ENCODE results near the gene TFAP2B. TPM values are rescaled to one million over a fixed set of nuclear protein-coding genes. Genes with fewer than 3 reads are reported as not detected.

The TFAP2B gene
- polyA plus RNA-seq, 1 donor from 2014 or later: not detected

DNA sequence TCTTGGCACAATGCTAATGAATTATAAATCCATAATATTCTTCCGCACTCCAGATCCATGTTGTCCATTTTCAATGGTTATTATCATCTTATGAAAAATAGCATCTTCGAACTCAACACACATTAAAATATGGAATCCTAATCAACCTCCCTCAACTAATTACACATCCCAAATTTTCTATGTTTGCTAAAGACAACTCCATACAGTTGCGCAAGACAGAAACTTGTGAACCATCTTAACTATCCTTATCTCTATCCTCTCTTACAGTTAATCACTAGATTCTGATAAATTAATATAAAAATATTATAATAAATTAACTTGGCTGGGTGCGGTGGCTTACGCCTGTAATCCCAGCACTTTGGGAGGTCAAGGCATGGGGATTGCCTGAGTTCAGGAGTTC is 38.3 kb upstream of the TFAP2B start:
- Histone ChIP-seq H3K4me3 (ENCODE audit: low read length) (no peak overlapping the region), H3K4me2 (ENCODE audit: low read length) (no peak overlapping the region), H3K36me3 (ENCODE audit: insufficient read depth, low read length) (no peaks in the 10 kb centered on the region), H3K27me3 (ENCODE audit: insufficient read depth, low read depth, low read length) (no peaks in the 10 kb centered on the region), H3K9me2 (ENCODE audit: insufficient read depth, low read length) (no peaks in the 10 kb centered on the region), H2AFZ (ENCODE audit: low read depth, low read length) (no peak overlapping the region), H3K27ac (ENCODE audit: low read length) (no peak overlapping the region), H3F3A (ENCODE audit: insufficient read depth, low read length, poor library complexity, severe bottlenecking) (no peaks in the 10 kb centered on the region), H3K9me3 (ENCODE audit: low read length) (no peaks in the 10 kb centered on the region), H3K79me2 (replicated peaks; ENCODE audit: insufficient read depth, low read length) (no peaks in the 10 kb centered on the region), H3K9ac (ENCODE audit: low read length) (no peak overlapping the region), H4K20me1 (ENCODE audit: insufficient read depth) (no peaks in the 10 kb centered on the region)
- TF ChIP-seq POLR2AphosphoS5 (IDR thresholded peaks at IDR 0.05) (no peak), MXI1 (conservative IDR thresholded peaks at IDR 0.05; ENCODE audit: poor library complexity, severe bottlenecking) (no peak), SMC3 (conservative IDR thresholded peaks at IDR 0.05; ENCODE audit: poor library complexity) (no peak)

DNA sequence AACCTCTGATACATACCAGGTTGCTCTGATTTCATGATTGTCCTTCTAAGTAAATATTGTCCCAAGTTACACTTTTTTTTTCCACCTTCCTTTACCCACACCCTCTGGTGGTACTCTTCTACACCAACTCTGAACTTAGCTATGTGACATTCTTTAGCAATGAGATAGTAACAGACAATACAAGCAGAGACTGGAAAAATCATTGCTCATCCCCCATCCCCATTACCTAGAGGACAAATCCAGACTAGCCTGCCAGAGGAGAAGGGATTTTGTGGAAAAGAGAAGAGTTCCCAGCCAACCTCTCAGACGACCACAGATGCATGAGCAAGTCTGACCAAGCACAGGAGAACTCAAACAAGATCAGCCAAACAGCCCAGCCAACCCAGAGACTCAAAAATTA is 32.8 kb upstream of the TFAP2B start:
- H3K9me3 ChIP-seq (ENCODE audit: low read length): no peaks in the 10 kb centered on the region

More for the DNA sequence above, 32.8 kb upstream of the TFAP2B start:
- Histone ChIP-seq H2AFZ (ENCODE audit: low read depth, low read length) (no peak overlapping the region), H4K20me1 (ENCODE audit: insufficient read depth) (no peaks in the 10 kb centered on the region), H3K9me2 (ENCODE audit: insufficient read depth, low read length) (no peaks in the 10 kb centered on the region), H3K36me3 (ENCODE audit: insufficient read depth, low read length) (no peaks in the 10 kb centered on the region), H3K4me2 (ENCODE audit: low read length) (no peak overlapping the region), H3K4me3 (ENCODE audit: low read length) (no peak overlapping the region), H3F3A (ENCODE audit: insufficient read depth, low read length, poor library complexity, severe bottlenecking) (no peaks in the 10 kb centered on the region), H3K79me2 (replicated peaks; ENCODE audit: insufficient read depth, low read length) (no peaks in the 10 kb centered on the region), H3K27ac (ENCODE audit: low read length) (no peak overlapping the region), H3K9ac (ENCODE audit: low read length) (no peak overlapping the region), H3K27me3 (ENCODE audit: insufficient read depth, low read depth, low read length) (no peaks in the 10 kb centered on the region)
- TF ChIP-seq RAD21 (conservative IDR thresholded peaks at IDR 0.05) (no peak), EP300 (conservative IDR thresholded peaks at IDR 0.05; ENCODE audit: poor library complexity, severe bottlenecking) (no peak), POLR2AphosphoS5 (IDR thresholded peaks at IDR 0.05) (no peak), MXI1 (conservative IDR thresholded peaks at IDR 0.05; ENCODE audit: poor library complexity, severe bottlenecking) (no peak), SMC3 (conservative IDR thresholded peaks at IDR 0.05; ENCODE audit: poor library complexity) (no peak), TAF1 (IDR thresholded peaks at IDR 0.05; ENCODE audit: low read depth) (no peak), EZH2 (IDR thresholded peaks at IDR 0.05; ENCODE audit: borderline replicate concordance, insufficient read depth, low read length, poor library complexity, severe bottlenecking) (no peak)
- TF ChIP-seq, protein P1, sequence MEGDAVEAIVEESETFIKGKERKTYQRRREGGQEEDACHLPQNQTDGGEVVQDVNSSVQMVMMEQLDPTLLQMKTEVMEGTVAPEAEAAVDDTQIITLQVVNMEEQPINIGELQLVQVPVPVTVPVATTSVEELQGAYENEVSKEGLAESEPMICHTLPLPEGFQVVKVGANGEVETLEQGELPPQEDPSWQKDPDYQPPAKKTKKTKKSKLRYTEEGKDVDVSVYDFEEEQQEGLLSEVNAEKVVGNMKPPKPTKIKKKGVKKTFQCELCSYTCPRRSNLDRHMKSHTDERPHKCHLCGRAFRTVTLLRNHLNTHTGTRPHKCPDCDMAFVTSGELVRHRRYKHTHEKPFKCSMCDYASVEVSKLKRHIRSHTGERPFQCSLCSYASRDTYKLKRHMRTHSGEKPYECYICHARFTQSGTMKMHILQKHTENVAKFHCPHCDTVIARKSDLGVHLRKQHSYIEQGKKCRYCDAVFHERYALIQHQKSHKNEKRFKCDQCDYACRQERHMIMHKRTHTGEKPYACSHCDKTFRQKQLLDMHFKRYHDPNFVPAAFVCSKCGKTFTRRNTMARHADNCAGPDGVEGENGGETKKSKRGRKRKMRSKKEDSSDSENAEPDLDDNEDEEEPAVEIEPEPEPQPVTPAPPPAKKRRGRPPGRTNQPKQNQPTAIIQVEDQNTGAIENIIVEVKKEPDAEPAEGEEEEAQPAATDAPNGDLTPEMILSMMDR (IDR thresholded peaks at IDR 0.05; ENCODE audit: poor library complexity, severe bottlenecking): no peak
- TF ChIP-seq, protein P2, sequence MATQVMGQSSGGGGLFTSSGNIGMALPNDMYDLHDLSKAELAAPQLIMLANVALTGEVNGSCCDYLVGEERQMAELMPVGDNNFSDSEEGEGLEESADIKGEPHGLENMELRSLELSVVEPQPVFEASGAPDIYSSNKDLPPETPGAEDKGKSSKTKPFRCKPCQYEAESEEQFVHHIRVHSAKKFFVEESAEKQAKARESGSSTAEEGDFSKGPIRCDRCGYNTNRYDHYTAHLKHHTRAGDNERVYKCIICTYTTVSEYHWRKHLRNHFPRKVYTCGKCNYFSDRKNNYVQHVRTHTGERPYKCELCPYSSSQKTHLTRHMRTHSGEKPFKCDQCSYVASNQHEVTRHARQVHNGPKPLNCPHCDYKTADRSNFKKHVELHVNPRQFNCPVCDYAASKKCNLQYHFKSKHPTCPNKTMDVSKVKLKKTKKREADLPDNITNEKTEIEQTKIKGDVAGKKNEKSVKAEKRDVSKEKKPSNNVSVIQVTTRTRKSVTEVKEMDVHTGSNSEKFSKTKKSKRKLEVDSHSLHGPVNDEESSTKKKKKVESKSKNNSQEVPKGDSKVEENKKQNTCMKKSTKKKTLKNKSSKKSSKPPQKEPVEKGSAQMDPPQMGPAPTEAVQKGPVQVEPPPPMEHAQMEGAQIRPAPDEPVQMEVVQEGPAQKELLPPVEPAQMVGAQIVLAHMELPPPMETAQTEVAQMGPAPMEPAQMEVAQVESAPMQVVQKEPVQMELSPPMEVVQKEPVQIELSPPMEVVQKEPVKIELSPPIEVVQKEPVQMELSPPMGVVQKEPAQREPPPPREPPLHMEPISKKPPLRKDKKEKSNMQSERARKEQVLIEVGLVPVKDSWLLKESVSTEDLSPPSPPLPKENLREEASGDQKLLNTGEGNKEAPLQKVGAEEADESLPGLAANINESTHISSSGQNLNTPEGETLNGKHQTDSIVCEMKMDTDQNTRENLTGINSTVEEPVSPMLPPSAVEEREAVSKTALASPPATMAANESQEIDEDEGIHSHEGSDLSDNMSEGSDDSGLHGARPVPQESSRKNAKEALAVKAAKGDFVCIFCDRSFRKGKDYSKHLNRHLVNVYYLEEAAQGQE (IDR thresholded peaks at IDR 0.05; ENCODE audit: borderline replicate concordance): no peak

Data from neural cell (in vitro differentiated cells).